ENCODE measurements around the gene CDH5. TPM values are rescaled to one million over a fixed set of nuclear protein-coding genes. Genes with fewer than 3 reads are reported as not detected.

Gene CDH5
- total and polyA plus RNA-seq, 10 donors: 6.7 to 62.7 (median 40.2) TPM

DNA sequence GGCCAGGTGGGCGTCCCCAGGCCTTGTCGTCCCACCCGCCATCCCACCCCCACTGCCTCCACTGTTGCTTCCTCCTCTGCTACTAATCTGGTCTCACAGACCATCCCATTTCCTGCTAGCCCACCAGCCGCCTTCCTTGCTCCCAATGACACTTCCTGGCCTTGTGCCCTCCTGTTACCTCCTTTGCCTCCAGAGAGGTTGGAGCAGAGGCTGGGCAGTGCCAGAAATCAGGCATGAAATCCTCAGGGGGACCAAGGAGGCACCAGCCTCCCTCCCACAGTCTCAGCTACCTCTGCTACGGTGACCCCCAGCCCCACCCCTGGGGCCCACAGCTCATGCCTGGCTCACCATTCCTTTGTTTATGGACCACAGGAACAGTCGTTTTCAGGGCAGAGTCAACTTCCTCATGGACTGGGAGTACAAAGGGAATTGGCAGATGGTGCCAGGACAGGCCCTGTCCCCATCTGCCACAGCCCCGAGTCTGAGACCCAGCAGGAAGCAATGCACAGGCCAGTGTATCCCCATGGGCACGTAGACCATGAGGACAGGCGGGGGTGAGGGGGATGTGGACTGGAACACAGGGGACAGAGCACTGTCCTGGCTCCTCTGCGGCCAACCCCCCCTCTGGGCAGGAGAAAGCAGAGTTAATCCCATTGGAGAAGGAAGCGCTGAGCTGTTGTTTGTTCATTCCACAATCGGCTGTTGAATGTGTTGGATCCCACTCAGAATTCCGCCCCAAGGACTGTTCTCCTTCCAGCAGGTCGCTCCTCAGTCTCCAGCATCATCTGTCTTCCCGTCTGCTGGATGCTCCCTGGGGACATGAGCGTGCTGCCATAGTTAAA lies 2.2 kb upstream of the CDH5 start:
- Histone ChIP-seq H3K4me3 (no peak overlapping the region), H3K9me3 (no peaks in the 10 kb centered on the region), H3K36me3 (no peaks in the 10 kb centered on the region), H3K4me1 (peaks cover 3 to 89% (median 66%) of the 10 kb centered on the region in 6 donors), H3K27me3 (replicated peaks in 1 of 7) (peaks cover 0 to 70% (median 0%) of the 10 kb centered on the region in 7 donors), H3K27ac (peak overlapping the region in 5 of 8 donors; percentile 32 to 77 (median 44))
- no peak for DNase-seq
- TF ChIP-seq, protein P1, sequence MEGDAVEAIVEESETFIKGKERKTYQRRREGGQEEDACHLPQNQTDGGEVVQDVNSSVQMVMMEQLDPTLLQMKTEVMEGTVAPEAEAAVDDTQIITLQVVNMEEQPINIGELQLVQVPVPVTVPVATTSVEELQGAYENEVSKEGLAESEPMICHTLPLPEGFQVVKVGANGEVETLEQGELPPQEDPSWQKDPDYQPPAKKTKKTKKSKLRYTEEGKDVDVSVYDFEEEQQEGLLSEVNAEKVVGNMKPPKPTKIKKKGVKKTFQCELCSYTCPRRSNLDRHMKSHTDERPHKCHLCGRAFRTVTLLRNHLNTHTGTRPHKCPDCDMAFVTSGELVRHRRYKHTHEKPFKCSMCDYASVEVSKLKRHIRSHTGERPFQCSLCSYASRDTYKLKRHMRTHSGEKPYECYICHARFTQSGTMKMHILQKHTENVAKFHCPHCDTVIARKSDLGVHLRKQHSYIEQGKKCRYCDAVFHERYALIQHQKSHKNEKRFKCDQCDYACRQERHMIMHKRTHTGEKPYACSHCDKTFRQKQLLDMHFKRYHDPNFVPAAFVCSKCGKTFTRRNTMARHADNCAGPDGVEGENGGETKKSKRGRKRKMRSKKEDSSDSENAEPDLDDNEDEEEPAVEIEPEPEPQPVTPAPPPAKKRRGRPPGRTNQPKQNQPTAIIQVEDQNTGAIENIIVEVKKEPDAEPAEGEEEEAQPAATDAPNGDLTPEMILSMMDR (IDR thresholded peaks at IDR 0.05 in 8 of 11, conservative IDR thresholded peaks at IDR 0.05 in 3 of 11): no peak
- TF ChIP-seq POLR2AphosphoS5 (IDR thresholded peaks at IDR 0.05): peak in 2 of 3 donors; percentile 41 to 56
- intact Hi-C loops (cut with DNase I; ENCODE audit: low total_unique reads): no loop called here
- 33 to 47% (median 38%) methylated on average over 11 to 16 of the region's 16 CpGs for WGBS, 5 donors

DNA sequence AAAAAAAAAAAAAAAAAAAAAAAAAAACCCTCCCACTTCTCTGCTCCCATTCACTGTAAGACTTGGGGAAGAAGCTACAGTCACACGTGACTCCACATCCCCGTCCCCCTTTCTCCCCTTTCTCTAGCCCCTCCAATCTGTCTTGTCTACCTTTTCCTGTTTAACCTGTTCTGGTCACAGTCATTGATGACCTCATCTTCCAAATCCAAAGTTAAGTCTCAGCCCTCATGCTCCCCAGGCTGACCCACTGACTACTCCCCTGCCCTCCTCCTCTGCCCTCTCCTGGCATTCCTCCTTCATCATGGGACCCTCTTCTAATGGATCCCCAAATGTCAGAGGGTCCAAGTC lies 1.6 kb upstream of the CDH5 start:
- no peaks in the 10 kb centered on the region for H3K36me3 ChIP-seq
- H3K27ac ChIP-seq: peak overlapping the region in 4 of 8 donors; percentile 20 to 77 (median 41)
- no peak for TF ChIP-seq POLR2A (IDR thresholded peaks at IDR 0.05)
- TF ChIP-seq, protein P1 (IDR thresholded peaks at IDR 0.05 in 8 of 11, conservative IDR thresholded peaks at IDR 0.05 in 3 of 11): no peak
- no peak for TF ChIP-seq POLR2AphosphoS5 (IDR thresholded peaks at IDR 0.05)
- DNase-seq: no peak
- peaks cover 0 to 65% (median 0%) of the 10 kb centered on the region in 7 donors for H3K27me3 ChIP-seq (replicated peaks in 1 of 7)
- no peaks in the 10 kb centered on the region for H3K9me3 ChIP-seq
- intact Hi-C loops (cut with DNase I; ENCODE audit: low total_unique reads): no loop called here
- peaks cover 0 to 88% (median 64%) of the 10 kb centered on the region in 6 donors for H3K4me1 ChIP-seq
- no peak overlapping the region for H3K4me3 ChIP-seq
- WGBS, 5 donors: 45 to 60% (median 57%) methylated on average over 2 of the region's 2 CpGs

DNA sequence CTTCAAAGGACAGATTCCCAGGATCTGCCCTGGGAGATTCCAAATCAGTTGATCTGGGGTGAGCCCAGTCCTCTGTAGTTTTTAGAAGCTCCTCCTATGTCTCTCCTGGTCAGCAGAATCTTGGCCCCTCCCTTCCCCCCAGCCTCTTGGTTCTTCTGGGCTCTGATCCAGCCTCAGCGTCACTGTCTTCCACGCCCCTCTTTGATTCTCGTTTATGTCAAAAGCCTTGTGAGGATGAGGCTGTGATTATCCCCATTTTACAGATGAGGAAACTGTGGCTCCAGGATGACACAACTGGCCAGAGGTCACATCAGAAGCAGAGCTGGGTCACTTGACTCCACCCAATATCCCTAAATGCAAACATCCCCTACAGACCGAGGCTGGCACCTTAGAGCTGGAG lies 840 bp upstream of the CDH5 start:
- Histone ChIP-seq H3K36me3 (no peaks in the 10 kb centered on the region), H3K4me1 (peaks cover 0 to 82% (median 62%) of the 10 kb centered on the region in 6 donors), H3K9me3 (no peaks in the 10 kb centered on the region), H3K27ac (peak overlapping the region in 6 of 8 donors; percentile 20 to 77 (median 46)), H3K4me3 (peak overlapping the region in 1 of 8 donors; percentile 33), H3K27me3 (replicated peaks in 1 of 7) (peaks cover 0 to 58% (median 0%) of the 10 kb centered on the region in 7 donors)
- TF ChIP-seq POLR2A (IDR thresholded peaks at IDR 0.05) (no peak), POLR2AphosphoS5 (IDR thresholded peaks at IDR 0.05) (no peak)
- TF ChIP-seq, protein P1 (IDR thresholded peaks at IDR 0.05 in 8 of 11, conservative IDR thresholded peaks at IDR 0.05 in 3 of 11): no peak
- DNase-seq: no peak
- WGBS, 5 donors: 39 to 59% (median 48%) methylated on average over 4 of the region's 4 CpGs
- intact Hi-C loops (cut with DNase I; ENCODE audit: low total_unique reads): no loop called here
